WI38 (cell line): ENCODE data around the gene FLNC.

ENCODE experiments used
- H3K4me3 ChIP-seq: 2 replicates; pipeline ENCODE4 v1.5.1; 2011; ENCODE audit warnings: low read depth, mild to moderate bottlenecking, control low read depth, low read length
- TF ChIP-seq, protein P1 (sequence below): IDR thresholded peaks from 2 replicates; pipeline ENCODE4 v1.5.1; 2012; ENCODE audit warnings: low read depth, mild to moderate bottlenecking, control low read depth, low read length

The FLNC gene

DNA sequence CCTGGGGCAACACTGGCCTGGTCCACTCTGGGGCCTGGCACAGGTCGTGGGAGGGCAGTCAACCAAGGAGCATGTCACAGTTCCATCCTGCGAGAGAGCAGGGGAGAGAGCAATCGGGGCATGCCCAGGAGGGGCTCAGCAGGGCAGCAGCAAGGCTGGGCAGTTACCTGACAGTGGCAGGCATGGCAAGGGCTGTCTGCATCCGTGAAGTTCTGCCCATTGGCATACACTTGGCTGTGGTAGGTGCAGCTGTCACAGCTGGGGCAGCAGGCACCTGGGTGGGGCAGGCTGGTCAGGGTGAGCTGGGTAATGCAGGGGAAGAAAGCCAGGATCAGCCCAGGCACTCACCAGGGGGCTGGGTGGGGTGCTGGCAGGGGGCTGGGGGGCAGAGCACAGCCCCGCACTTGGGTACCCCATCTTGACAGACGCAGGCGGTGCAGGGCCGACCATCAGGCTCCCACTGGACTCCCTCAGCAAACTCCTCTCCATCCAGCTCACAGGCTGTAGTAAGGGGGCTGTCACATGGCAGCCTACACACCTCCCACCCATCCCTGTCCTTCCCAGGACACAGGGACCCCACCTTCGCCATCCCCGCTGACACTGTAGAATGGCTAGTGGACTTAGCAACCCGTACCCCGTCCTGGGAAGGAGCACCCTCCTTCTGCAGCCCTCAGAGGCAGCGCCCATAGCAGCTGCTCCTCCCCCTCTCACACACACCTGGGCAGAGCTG lies 62.5 kb downstream of the FLNC start:
- TF ChIP-seq, protein P1, sequence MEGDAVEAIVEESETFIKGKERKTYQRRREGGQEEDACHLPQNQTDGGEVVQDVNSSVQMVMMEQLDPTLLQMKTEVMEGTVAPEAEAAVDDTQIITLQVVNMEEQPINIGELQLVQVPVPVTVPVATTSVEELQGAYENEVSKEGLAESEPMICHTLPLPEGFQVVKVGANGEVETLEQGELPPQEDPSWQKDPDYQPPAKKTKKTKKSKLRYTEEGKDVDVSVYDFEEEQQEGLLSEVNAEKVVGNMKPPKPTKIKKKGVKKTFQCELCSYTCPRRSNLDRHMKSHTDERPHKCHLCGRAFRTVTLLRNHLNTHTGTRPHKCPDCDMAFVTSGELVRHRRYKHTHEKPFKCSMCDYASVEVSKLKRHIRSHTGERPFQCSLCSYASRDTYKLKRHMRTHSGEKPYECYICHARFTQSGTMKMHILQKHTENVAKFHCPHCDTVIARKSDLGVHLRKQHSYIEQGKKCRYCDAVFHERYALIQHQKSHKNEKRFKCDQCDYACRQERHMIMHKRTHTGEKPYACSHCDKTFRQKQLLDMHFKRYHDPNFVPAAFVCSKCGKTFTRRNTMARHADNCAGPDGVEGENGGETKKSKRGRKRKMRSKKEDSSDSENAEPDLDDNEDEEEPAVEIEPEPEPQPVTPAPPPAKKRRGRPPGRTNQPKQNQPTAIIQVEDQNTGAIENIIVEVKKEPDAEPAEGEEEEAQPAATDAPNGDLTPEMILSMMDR: no peak
- no peak overlapping the region for H3K4me3 ChIP-seq

DNA sequence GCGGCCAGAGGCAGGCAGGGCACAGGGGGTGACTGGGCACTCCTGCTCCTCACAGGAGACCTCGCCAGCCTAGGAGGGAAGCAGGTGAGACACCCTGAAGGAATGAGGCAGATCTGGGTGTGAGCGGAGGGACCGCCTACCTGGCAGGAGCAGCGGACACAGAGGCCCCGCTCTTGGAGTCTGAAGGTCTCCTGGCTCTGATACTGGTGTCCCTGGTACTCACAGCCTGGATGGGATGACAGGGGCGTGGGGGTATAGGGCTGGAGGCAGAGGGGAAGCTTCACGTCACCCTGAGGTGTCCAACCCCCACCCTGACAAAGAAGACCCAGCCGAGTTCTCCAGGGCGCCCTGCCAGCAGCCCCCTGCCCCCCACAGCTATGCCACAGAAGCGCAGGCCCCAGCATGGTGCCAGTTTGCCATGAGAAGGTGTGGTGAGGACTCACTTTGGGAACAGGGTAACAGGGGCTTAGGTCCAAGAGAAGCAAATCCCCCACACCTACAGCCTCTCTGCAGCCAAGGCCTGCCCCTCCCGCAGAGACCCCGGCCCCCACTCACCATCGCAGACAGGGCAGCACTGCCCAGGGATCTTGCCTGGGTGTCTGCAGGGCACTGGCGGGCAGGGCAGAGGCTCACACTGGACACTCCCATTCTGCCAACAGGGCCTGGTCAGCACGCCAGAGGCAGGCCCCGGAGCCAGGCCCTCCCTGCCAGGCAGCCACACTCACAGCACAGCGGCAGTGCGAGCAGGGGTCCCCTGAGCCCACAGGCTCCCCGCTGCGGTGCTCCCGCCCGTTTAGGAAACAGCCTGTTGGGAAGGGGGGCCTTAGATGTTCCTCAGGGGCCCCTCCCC lies 63.3 kb downstream of the FLNC start:
- TF ChIP-seq, protein P1: no peak
- H3K4me3 ChIP-seq: no peak overlapping the region

DNA sequence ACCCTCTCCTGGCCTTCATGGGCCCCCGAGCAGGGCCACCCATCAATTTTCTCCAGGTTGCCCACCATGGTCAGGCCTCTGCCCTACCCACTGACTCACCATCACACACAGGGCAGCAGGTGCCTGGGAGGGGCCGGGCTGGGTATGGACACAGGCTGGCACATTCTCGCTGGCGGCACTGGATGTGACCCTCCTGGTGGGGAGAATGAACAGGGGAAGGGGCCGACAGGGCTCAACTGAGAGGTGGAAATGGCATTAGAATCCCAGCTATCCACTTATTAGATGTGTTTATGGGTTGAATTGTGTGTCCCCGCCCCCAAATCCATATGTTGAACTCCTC lies 63.9 kb downstream of the FLNC start:
- TF ChIP-seq, protein P1: no peak
- H3K4me3 ChIP-seq: no peak overlapping the region

DNA sequence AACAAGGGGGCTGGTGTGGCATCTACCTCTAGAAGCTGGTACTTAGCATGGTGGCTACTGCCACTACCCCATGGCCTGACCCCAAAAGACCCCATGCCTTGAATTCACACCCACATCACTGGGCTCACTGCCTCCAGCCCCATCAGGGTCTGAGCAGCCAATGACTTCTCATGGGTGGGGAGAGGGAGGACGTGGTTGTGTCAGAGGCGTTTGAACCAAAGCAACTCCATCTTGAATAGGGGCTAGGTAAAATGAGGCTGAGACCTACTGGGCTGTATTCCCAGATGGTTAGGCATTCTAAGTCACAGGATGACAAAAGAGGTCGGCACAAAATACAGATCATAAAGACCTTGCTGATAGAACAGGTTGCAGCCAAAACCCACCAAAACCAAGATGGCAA lies 65.1 kb downstream of the FLNC start:
- H3K4me3 ChIP-seq: no peak overlapping the region
- TF ChIP-seq, protein P1: no peak

DNA sequence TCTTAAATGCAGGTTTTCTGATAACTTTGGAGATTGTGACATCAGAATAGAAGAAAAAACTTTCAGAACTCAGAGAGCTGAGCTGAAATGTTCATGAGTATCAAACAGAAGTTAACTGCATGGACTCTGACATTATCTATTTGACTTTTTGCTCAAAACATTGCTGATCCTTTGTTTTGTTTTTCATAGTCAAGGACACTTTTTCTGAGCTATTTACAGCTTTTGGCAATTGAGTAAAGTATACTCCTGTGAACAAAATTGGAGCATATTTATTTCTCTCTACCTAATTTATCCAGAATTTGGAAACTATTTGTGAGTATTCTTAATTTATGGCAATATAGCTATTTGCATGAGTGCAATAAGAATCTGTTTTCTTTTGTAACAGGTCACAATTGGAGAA lies 69.2 kb downstream of the FLNC start:
- TF ChIP-seq, protein P1: no peak
- no peak overlapping the region for H3K4me3 ChIP-seq

DNA sequence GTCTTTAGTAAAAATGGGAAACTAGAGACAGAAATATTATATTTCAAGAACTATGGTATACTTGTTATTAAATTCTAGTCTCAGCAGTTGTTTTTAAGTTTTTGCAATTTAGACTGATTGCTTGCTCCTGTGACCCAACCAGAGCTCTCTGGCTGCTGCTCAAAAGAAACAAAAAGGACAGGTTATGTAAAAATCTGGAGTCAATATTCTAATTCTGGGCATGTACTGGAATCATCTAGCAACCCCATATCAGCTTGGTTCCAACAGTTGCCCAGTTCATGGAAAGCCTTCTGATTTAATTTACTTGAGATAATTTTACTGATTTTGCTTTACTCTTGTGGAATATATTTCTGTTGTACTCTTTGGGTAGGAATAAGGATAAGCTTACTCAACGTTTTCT lies 70.0 kb downstream of the FLNC start:
- H3K4me3 ChIP-seq: no peak overlapping the region
- TF ChIP-seq, protein P1: no peak
